Loucy (cell line): Measurements from ENCODE around the gene FBXL15.

Source experiments
- H2AFZ ChIP-seq: fragments of 200-600 bp; sonication (generic); 2 replicates; pipeline ENCODE4 v1.6.0; 2016; ENCODE audit warnings: antibody characterized with exemption, mild to moderate bottlenecking, low read length, moderate library complexity
- H3F3A ChIP-seq: fragments of 200-600 bp; 2 replicates; pipeline ENCODE4 v1.6.0; 2016; ENCODE audit warnings: antibody characterized with exemption, low read depth, mild to moderate bottlenecking
- H3K27me3 ChIP-seq: fragments of 200-600 bp; sonication (generic); 2 replicates; pipeline ENCODE4 v1.6.1; 2014; ENCODE audit warnings: low read length, mild to moderate bottlenecking; ENCODE audit not compliant: insufficient read depth, poor library complexity, severe bottlenecking
- H3K36me3 ChIP-seq: fragments of 200-600 bp; sonication (generic); 2 replicates; pipeline ENCODE4 v1.6.1; 2016; ENCODE audit warnings: low read length; ENCODE audit not compliant: insufficient read depth
- H3K4me1 ChIP-seq: fragments of 200-600 bp; sonication (generic); 2 replicates; pipeline ENCODE4 v1.5.1; 2014; ENCODE audit warnings: low read length, mild to moderate bottlenecking; ENCODE audit not compliant: insufficient read depth, poor library complexity, severe bottlenecking
- H3K4me2 ChIP-seq: fragments of 200-600 bp; sonication (generic); 2 replicates; pipeline ENCODE4 v1.6.0; 2014; ENCODE audit warnings: antibody characterized with exemption, low read length, low read depth, mild to moderate bottlenecking; ENCODE audit not compliant: poor library complexity, severe bottlenecking
- H3K4me3 ChIP-seq: fragments of 200-600 bp; sonication (generic); 2 replicates; pipeline ENCODE4 v1.5.1; 2014; ENCODE audit warnings: low read length, mild to moderate bottlenecking, mixed read lengths; ENCODE audit not compliant: poor library complexity, severe bottlenecking
- H3K79me2 ChIP-seq: fragments of 200-600 bp; sonication (generic); 2 replicates; pipeline ENCODE4 v1.6.1; 2014; ENCODE audit warnings: low read length; ENCODE audit not compliant: insufficient read depth
- H3K9ac ChIP-seq: fragments of 200-600 bp; sonication (generic); 2 replicates; pipeline ENCODE4 v1.6.0; 2014; ENCODE audit warnings: mild to moderate bottlenecking, low read depth, low read length, moderate library complexity; ENCODE audit not compliant: poor library complexity, severe bottlenecking
- H3K9me2 ChIP-seq: fragments of 200-600 bp; sonication (generic); replicated peaks from 2 replicates; pipeline ENCODE4 v1.6.1; 2016; ENCODE audit warnings: low read depth, low read length, mixed read lengths
- H3K9me3 ChIP-seq: fragments of 200-600 bp; sonication (generic); 2 replicates; pipeline ENCODE4 v1.6.1; 2014; ENCODE audit warnings: mild to moderate bottlenecking, antibody characterized with exemption, low read length, low read depth; ENCODE audit not compliant: insufficient read depth
- H4K20me1 ChIP-seq: fragments of 200-600 bp; sonication (generic); 2 replicates; pipeline ENCODE4 v1.6.0; 2014; ENCODE audit warnings: antibody characterized with exemption, low read length, mild to moderate bottlenecking; ENCODE audit not compliant: insufficient read depth, poor library complexity, severe bottlenecking
- EZH2phosphoT487 ChIP-seq: fragments of 200-600 bp; IDR thresholded peaks from 2 replicates; pipeline ENCODE4 v1.6.1; 2018; ENCODE audit warnings: antibody characterized with exemption, mild to moderate bottlenecking, moderate library complexity, borderline replicate concordance
- TF ChIP-seq, protein P1 (sequence below): fragments of 200-600 bp; sonication (generic); conservative IDR thresholded peaks from 2 replicates; pipeline ENCODE4 v1.5.1; 2014; ENCODE audit warnings: mild to moderate bottlenecking, antibody characterized with exemption, low read length

Gene FBXL15

DNA sequence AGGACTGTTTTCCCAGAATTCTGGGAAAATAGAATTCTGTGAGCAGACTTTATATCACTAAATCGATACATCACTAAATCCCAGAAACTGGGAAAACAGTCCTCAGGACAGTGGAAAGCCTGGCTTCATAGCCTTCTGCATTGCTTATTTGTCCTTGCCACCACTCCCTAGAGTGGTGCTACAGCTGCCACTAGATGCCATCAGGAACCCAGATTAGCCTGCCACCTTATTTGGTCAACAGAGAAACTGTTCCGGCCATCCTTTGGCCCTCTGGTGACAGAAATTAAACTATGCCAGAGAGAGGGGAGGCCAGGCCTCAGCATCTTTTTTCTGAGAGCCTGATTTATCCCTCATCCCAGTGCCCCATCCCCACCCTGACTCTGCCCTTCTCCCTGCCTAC is 44.8 kb upstream of the FBXL15 start:
- Histone ChIP-seq H3K4me1 (no peaks in the 10 kb centered on the region), H3K27me3 (no peaks in the 10 kb centered on the region), H3F3A (no peaks in the 10 kb centered on the region), H3K79me2 (no peaks in the 10 kb centered on the region), H3K4me2 (no peak overlapping the region), H2AFZ (no peak overlapping the region), H3K4me3 (no peak overlapping the region), H3K36me3 (peaks cover 67% of the 10 kb centered on the region; the same call in 1 of the 2 replicates), H3K9ac (no peak overlapping the region), H3K9me2 (no peaks in the 10 kb centered on the region), H3K9me3 (no peaks in the 10 kb centered on the region), H4K20me1 (no peaks in the 10 kb centered on the region)
- no peak for TF ChIP-seq EZH2phosphoT487
- TF ChIP-seq, protein P1, sequence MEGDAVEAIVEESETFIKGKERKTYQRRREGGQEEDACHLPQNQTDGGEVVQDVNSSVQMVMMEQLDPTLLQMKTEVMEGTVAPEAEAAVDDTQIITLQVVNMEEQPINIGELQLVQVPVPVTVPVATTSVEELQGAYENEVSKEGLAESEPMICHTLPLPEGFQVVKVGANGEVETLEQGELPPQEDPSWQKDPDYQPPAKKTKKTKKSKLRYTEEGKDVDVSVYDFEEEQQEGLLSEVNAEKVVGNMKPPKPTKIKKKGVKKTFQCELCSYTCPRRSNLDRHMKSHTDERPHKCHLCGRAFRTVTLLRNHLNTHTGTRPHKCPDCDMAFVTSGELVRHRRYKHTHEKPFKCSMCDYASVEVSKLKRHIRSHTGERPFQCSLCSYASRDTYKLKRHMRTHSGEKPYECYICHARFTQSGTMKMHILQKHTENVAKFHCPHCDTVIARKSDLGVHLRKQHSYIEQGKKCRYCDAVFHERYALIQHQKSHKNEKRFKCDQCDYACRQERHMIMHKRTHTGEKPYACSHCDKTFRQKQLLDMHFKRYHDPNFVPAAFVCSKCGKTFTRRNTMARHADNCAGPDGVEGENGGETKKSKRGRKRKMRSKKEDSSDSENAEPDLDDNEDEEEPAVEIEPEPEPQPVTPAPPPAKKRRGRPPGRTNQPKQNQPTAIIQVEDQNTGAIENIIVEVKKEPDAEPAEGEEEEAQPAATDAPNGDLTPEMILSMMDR: no peak

DNA sequence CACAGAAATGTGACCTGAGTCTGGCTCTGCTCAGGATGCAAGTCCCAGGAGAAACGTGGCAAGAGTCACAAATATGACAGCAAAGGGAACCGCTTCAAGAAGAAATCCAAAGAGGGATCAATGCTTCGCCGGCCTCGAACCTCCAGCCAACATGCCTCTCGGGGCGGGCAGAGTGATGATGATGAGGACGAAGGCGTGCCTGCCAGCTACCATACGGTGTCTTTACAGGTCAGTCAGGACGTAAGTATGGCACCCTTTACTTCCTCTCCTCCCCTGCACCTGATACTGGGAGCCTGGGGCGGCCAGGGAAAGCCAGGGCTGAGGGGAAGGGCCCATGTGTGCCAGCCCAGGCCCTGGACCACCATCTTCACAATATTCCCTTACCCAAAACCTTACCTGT is 43.7 kb upstream of the FBXL15 start:
- no peak overlapping the region for H3K4me3 ChIP-seq
- TF ChIP-seq, protein P1: no peak
- TF ChIP-seq EZH2phosphoT487: no peak
- H3K27me3 ChIP-seq: no peaks in the 10 kb centered on the region
- no peaks in the 10 kb centered on the region for H3K9me3 ChIP-seq
- no peaks in the 10 kb centered on the region for H3K79me2 ChIP-seq
- peaks cover 68% of the 10 kb centered on the region; the same call in 1 of the 2 replicates for H3K36me3 ChIP-seq
- H3K9ac ChIP-seq: no peak overlapping the region
- H3F3A ChIP-seq: no peaks in the 10 kb centered on the region
- no peak overlapping the region for H2AFZ ChIP-seq
- no peak overlapping the region for H3K4me2 ChIP-seq
- H4K20me1 ChIP-seq: no peaks in the 10 kb centered on the region
- no peaks in the 10 kb centered on the region for H3K4me1 ChIP-seq
- H3K9me2 ChIP-seq: no peaks in the 10 kb centered on the region

DNA sequence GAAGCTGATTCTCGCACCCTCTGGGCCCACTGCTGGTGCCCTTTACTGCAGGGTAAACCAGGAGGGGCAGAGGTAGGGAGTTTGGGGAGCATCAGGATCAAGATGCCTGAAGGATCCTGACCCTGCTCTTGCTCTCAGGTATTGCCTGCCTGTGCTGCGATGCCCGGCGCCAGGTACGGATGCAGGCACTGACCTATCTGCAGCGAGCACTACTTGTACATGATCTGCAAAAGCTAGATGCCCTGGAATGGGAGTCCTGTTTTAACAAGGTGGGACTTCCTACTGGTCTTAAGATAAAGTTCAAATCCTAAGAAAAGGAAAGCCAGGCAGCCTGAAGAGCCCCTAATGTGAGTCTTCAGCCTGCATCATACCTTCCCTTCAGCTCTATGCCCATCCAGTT is 41.3 kb upstream of the FBXL15 start:
- no peaks in the 10 kb centered on the region for H3K79me2 ChIP-seq
- H2AFZ ChIP-seq: no peak overlapping the region
- H3K9me3 ChIP-seq: no peaks in the 10 kb centered on the region
- no peaks in the 10 kb centered on the region for H3K27me3 ChIP-seq
- H4K20me1 ChIP-seq: no peaks in the 10 kb centered on the region
- no peak overlapping the region for H3K9ac ChIP-seq
- H3F3A ChIP-seq: no peaks in the 10 kb centered on the region
- H3K36me3 ChIP-seq: peaks cover 66% of the 10 kb centered on the region; the same call in 1 of the 2 replicates
- no peak for TF ChIP-seq EZH2phosphoT487
- TF ChIP-seq, protein P1: no peak
- no peaks in the 10 kb centered on the region for H3K4me1 ChIP-seq
- H3K4me3 ChIP-seq: no peak overlapping the region
- H3K9me2 ChIP-seq: no peaks in the 10 kb centered on the region
- no peak overlapping the region for H3K4me2 ChIP-seq
